Measurements from ENCODE around the gene SSH2. TPM values are rescaled to one million over a fixed set of nuclear protein-coding genes. Genes with fewer than 3 reads are reported as not detected.

The SSH2 gene
- total RNA-seq, 1 donor from 2014 or later: 72.0 TPM

DNA sequence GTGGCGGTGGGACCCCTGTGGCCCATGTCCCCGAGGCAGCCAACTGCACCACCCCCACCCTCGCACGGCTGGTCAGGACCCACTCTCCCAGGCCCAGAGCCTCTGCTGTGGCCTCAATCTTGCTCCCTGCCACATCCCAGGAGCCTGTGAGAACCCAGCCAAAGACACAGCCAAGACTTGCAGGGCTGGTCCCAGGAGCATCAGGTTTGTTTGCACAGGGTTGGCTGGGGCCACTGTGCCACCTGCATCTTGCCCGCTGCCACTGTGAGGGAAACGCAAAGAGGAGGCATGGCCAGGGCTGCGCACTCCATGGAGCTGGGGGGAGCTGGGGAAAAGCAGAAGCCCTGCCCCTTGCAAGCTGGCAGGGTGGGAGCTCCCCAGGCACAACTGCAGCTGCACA is 92.5 kb downstream of the SSH2 start:
- H3K4me1 ChIP-seq: no peaks in the 10 kb centered on the region
- H3K36me3 ChIP-seq: no peaks in the 10 kb centered on the region
- no peak overlapping the region for H3K4me3 ChIP-seq
- ATAC-seq: peak; percentile 28
- H3K27me3 ChIP-seq: no peaks in the 10 kb centered on the region
- intact Hi-C loops (cut with DNase I): no loop called here
- no peaks in the 10 kb centered on the region for H3K9me3 ChIP-seq
- TF ChIP-seq, protein P1, sequence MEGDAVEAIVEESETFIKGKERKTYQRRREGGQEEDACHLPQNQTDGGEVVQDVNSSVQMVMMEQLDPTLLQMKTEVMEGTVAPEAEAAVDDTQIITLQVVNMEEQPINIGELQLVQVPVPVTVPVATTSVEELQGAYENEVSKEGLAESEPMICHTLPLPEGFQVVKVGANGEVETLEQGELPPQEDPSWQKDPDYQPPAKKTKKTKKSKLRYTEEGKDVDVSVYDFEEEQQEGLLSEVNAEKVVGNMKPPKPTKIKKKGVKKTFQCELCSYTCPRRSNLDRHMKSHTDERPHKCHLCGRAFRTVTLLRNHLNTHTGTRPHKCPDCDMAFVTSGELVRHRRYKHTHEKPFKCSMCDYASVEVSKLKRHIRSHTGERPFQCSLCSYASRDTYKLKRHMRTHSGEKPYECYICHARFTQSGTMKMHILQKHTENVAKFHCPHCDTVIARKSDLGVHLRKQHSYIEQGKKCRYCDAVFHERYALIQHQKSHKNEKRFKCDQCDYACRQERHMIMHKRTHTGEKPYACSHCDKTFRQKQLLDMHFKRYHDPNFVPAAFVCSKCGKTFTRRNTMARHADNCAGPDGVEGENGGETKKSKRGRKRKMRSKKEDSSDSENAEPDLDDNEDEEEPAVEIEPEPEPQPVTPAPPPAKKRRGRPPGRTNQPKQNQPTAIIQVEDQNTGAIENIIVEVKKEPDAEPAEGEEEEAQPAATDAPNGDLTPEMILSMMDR (IDR thresholded peaks at IDR 0.05): no peak
- no peak overlapping the region for H3K27ac ChIP-seq
- no peak for DNase-seq

DNA sequence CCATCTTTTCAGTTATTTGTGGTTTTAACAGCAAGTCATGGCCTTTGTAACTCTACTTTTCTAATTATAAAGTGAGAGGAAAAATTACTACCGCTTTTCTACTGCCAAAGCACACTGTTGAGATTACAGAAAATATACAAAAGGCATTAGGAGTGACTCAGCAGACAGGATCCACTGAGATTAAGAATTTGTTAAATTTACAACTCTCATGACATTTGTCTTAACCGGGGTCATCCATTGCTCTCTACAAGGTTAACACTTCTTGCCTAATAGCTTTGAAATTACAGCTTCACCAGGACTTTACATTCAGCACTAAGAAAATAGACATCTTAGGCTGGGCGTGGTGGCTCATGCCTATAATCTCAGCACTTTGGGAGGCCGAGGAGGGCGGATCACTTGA is 93.4 kb downstream of the SSH2 start:
- no peak overlapping the region for H3K27ac ChIP-seq
- H3K9me3 ChIP-seq: no peaks in the 10 kb centered on the region
- no peaks in the 10 kb centered on the region for H3K4me1 ChIP-seq
- no peak for DNase-seq
- H3K27me3 ChIP-seq: no peaks in the 10 kb centered on the region
- TF ChIP-seq, protein P1 (IDR thresholded peaks at IDR 0.05): no peak
- no peak overlapping the region for H3K4me3 ChIP-seq
- ATAC-seq: no peak
- intact Hi-C loops (cut with DNase I): no loop called here
- H3K36me3 ChIP-seq: no peaks in the 10 kb centered on the region

DNA sequence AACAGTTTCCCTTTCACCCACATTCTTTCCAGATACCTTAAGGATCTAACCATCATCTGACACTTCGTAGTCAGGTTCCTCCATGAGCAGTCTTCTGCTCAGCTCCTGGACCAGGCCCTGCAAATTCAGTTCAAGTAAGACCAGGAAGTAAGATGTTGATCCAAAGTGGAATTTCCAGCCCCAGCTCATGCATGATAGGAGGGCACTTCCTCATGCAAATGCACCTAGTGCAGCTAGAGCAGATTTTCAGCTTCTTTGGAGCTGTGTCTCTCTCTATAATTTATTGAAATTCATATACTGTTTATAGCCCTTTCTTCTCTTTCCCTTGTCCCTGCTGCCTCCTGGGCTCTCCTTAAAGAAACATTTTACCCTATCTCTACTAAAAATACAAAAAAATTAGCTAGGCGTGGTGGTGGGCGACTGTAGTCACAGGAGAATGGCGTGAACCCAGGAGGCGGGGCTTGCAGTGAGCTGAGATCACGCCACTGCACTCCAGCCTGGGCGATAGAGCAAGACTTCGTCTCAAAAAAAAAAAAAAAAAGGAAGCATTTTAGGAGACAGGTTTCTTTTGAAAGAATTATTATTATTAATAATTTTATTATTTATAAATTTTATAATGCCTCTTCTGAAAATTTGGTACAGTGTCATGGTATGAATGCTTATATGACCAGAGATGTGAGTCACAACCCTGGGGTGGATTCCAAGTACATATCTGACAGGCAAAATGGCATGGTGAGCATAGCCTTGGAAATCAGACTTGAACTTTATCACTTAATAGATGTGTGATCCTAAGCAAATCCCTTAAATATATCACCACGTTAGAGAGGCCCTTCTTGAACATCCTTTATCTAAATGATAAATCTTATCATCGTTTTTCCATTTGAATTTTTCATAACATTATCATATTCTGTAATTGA is 94.3 kb downstream of the SSH2 start:
- H3K9me3 ChIP-seq: no peaks in the 10 kb centered on the region
- peak overlapping the region; percentile 63 for H3K27ac ChIP-seq

DNA sequence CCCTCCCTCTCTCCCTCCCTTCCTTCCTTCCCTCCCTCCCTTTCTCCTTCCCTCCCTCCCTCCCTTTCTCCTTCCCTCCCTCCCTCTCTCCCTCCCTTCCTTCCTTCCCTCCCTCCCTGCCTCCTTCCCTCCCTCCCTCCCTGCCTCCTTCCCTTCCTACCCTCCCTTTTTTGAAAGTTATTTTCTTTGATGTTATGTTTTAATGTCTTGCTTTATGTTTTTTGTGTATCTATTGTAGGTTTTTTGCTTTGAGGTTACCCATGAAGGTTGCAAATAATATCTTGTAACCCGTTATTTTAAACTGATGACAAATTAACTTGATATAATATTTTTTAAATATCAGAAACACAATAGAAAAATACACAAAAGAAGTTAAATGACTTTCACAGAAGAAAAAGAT is 96.2 kb downstream of the SSH2 start:
- Histone ChIP-seq H3K36me3 (no peaks in the 10 kb centered on the region), H3K9me3 (no peaks in the 10 kb centered on the region), H3K27ac (no peak overlapping the region), H3K4me1 (no peaks in the 10 kb centered on the region), H3K4me3 (no peak overlapping the region), H3K27me3 (no peaks in the 10 kb centered on the region)
- ATAC-seq (no peak), DNase-seq (no peak)
- TF ChIP-seq, protein P1 (IDR thresholded peaks at IDR 0.05): no peak
- intact Hi-C loops (cut with DNase I): no loop called here

More for the DNA sequence above, 94.3 kb downstream of the SSH2 start:
- peak overlapping the region; percentile 31 for H3K4me3 ChIP-seq
- intact Hi-C loops (cut with DNase I): no loop called here
- no peaks in the 10 kb centered on the region for H3K36me3 ChIP-seq
- DNase-seq (peak; percentile 79), ATAC-seq (peak; percentile 84)
- H3K4me1 ChIP-seq: no peaks in the 10 kb centered on the region
- TF ChIP-seq, protein P1 (IDR thresholded peaks at IDR 0.05): no peak
- no peaks in the 10 kb centered on the region for H3K27me3 ChIP-seq

DNA sequence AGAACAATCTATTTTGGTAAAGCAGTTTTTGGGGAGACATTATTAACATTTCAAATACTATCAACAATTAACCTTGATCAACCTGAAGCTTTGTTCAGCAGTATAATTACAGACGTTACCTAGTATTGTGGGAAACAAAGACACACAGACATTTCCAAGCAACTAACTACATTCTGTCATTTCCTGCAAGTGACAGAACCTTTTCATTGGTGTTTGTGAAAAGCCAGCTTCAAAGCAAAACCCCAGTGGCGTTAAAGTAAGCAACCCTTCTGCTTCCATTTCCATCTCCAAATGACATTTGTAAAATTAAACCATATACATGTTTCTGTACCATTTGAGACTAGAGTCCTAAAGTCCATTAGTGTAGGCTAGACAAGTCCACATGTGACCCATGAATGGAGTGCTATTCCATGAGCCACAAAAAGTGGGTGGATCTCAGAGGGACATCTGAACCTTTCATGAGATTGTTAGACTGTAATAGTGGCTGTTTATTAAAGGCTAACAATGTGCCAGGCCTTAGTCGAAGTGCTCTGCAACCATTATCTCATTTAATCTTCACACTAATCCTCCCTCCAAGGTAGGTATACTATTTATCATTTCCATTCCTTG is 101.2 kb downstream of the SSH2 start:
- ATAC-seq (no peak), DNase-seq (no peak)
- no peaks in the 10 kb centered on the region for H3K27me3 ChIP-seq
- H3K36me3 ChIP-seq: no peaks in the 10 kb centered on the region
- intact Hi-C loops (cut with DNase I): no loop called here
- no peaks in the 10 kb centered on the region for H3K9me3 ChIP-seq
- peaks cover 3% of the 10 kb centered on the region for H3K4me1 ChIP-seq
- no peak overlapping the region for H3K27ac ChIP-seq
- TF ChIP-seq, protein P1 (IDR thresholded peaks at IDR 0.05): no peak
- no peak overlapping the region for H3K4me3 ChIP-seq
